ENCODE data around the gene GABRB2. TPM values are rescaled to one million over a fixed set of nuclear protein-coding genes. Genes with fewer than 3 reads are reported as not detected.

The GABRB2 gene
- total and polyA plus RNA-seq, 7 experiments from 2014 or later = not detected

- no peaks in the 10 kb centered on the region for H3K36me3 Mint-ChIP-seq
- H3K4me3 Mint-ChIP-seq = no peak overlapping the region
- H3K4me1 Mint-ChIP-seq = no peaks in the 10 kb centered on the region
- peaks cover 0 to 21% (median 6%) of the 10 kb centered on the region in 11 donors for H3K9me3 Mint-ChIP-seq
- ATAC-seq (no peak), DNase-seq (no peak)
- ChIA-PET CTCF (no interaction called here), POLR2A (no interaction called here)
- intact Hi-C loops (cut with micrococcal nuclease) = no loop called here
- Histone ChIP-seq H3K36me3 (ENCODE audit: control insufficient read depth in 2 of 3, insufficient read depth in 3 of 3, low read length in 3 of 3) (no peaks in the 10 kb centered on the region), H3K9me3 (ENCODE audit: control insufficient read depth in 2 of 3, low read length in 3 of 3) (no peaks in the 10 kb centered on the region), H3K4me1 (ENCODE audit: control insufficient read depth in 2 of 2, insufficient read depth in 2 of 2, low read length in 2 of 2) (no peaks in the 10 kb centered on the region), H3K27ac (ENCODE audit: low read depth, low read length) (no peak overlapping the region), H3K27me3 (ENCODE audit: control insufficient read depth in 2 of 2, insufficient read depth in 2 of 2, low read length in 2 of 2) (no peaks in the 10 kb centered on the region), H3K4me3 (ENCODE audit: low read length) (no peak overlapping the region)
- H3K27me3 Mint-ChIP-seq = no peaks in the 10 kb centered on the region
- no peak overlapping the region for H3K27ac Mint-ChIP-seq
Measured at GRCh38 chr5:161269125-161269524, 277.4 kb downstream of the GABRB2 start.

GRCh38 chr5:161266954-161267353 is 279.6 kb downstream of the GABRB2 start:
- H3K27ac Mint-ChIP-seq = no peak overlapping the region
- no peaks in the 10 kb centered on the region for H3K27me3 ChIP-seq (ENCODE audit: control insufficient read depth in 2 of 2, insufficient read depth in 2 of 2, low read length in 2 of 2)
- peaks cover 0 to 24% (median 5%) of the 10 kb centered on the region in 11 donors for H3K9me3 Mint-ChIP-seq

DNA sequence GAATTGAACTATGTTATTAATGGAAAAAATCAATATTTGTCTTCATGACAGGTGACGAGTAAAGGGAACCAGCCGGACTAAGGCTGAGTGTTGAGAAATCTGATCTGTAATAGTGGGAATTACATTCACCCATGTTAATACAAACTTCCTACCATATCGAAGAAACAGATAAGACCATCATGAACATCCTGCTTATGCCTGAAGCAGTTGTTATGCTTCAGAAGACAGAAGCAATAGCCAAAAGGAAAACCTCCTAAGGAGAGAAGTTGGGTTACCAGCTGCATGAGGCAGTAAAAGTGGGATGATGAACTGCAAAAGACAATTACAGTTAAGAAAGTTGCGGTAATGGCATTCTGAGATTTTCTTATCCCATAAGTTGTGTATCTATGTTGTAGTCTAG is 281.5 kb downstream of the GABRB2 start:
- H3K36me3 ChIP-seq (ENCODE audit: control insufficient read depth in 2 of 3, insufficient read depth in 3 of 3, low read length in 3 of 3) = no peaks in the 10 kb centered on the region
- no peak for DNase-seq
- H3K27ac ChIP-seq (ENCODE audit: low read depth, low read length) = no peak overlapping the region
- no peak overlapping the region for H3K4me3 ChIP-seq (ENCODE audit: low read length)
- no peak for ATAC-seq
- peaks cover 0 to 24% (median 2%) of the 10 kb centered on the region in 11 donors for H3K9me3 Mint-ChIP-seq
- no peaks in the 10 kb centered on the region for H3K4me1 ChIP-seq (ENCODE audit: control insufficient read depth in 2 of 2, insufficient read depth in 2 of 2, low read length in 2 of 2)
- H3K9me3 ChIP-seq (ENCODE audit: control insufficient read depth in 2 of 3, low read length in 3 of 3) = no peaks in the 10 kb centered on the region
- H3K4me3 Mint-ChIP-seq = no peak overlapping the region
- CTCF ChIA-PET = no interaction called here
- peaks cover 0 to 1% (median 0%) of the 10 kb centered on the region in 7 donors for H3K4me1 Mint-ChIP-seq
- POLR2A ChIA-PET = no interaction called here
- H3K27me3 ChIP-seq (ENCODE audit: control insufficient read depth in 2 of 2, insufficient read depth in 2 of 2, low read length in 2 of 2) = no peaks in the 10 kb centered on the region
- intact Hi-C loops (cut with micrococcal nuclease) = no loop called here
- no peaks in the 10 kb centered on the region for H3K27me3 Mint-ChIP-seq
- H3K36me3 Mint-ChIP-seq = no peaks in the 10 kb centered on the region
- H3K27ac Mint-ChIP-seq = no peak overlapping the region

More at GRCh38 chr5:161266954-161267353, 279.6 kb downstream of the GABRB2 start:
- Histone ChIP-seq H3K36me3 (ENCODE audit: control insufficient read depth in 2 of 3, insufficient read depth in 3 of 3, low read length in 3 of 3) (no peaks in the 10 kb centered on the region), H3K27ac (ENCODE audit: low read depth, low read length) (no peak overlapping the region), H3K4me3 (ENCODE audit: low read length) (no peak overlapping the region), H3K4me1 (ENCODE audit: control insufficient read depth in 2 of 2, insufficient read depth in 2 of 2, low read length in 2 of 2) (no peaks in the 10 kb centered on the region), H3K9me3 (ENCODE audit: control insufficient read depth in 2 of 3, low read length in 3 of 3) (no peaks in the 10 kb centered on the region)
- ChIA-PET CTCF (no interaction called here), POLR2A (no interaction called here)
- ATAC-seq = no peak
- H3K4me3 Mint-ChIP-seq = no peak overlapping the region
- DNase-seq = no peak
- H3K4me1 Mint-ChIP-seq = no peaks in the 10 kb centered on the region
- H3K36me3 Mint-ChIP-seq = no peaks in the 10 kb centered on the region
- H3K27me3 Mint-ChIP-seq = no peaks in the 10 kb centered on the region
- intact Hi-C loops (cut with micrococcal nuclease) = no loop called here

GRCh38 chr5:161263191-161263590 is 283.3 kb downstream of the GABRB2 start:
- H3K36me3 ChIP-seq (ENCODE audit: control insufficient read depth in 2 of 3, insufficient read depth in 3 of 3, low read length in 3 of 3) = no peaks in the 10 kb centered on the region
- no peak overlapping the region for H3K4me3 Mint-ChIP-seq
- no peak overlapping the region for H3K4me3 ChIP-seq (ENCODE audit: low read length)
- no peaks in the 10 kb centered on the region for H3K9me3 ChIP-seq (ENCODE audit: control insufficient read depth in 2 of 3, low read length in 3 of 3)
- intact Hi-C loops (cut with micrococcal nuclease) = no loop called here
- H3K27me3 Mint-ChIP-seq = peaks cover 0 to 8% (median 0%) of the 10 kb centered on the region in 5 donors
- no peaks in the 10 kb centered on the region for H3K4me1 ChIP-seq (ENCODE audit: control insufficient read depth in 2 of 2, insufficient read depth in 2 of 2, low read length in 2 of 2)
- no peaks in the 10 kb centered on the region for H3K27me3 ChIP-seq (ENCODE audit: control insufficient read depth in 2 of 2, insufficient read depth in 2 of 2, low read length in 2 of 2)
- H3K27ac Mint-ChIP-seq = no peak overlapping the region
- no peak for DNase-seq
- peaks cover 0 to 16% (median 0%) of the 10 kb centered on the region in 11 donors for H3K9me3 Mint-ChIP-seq
- ChIA-PET POLR2A (no interaction called here), CTCF (no interaction called here)
- no peak for ATAC-seq
- H3K4me1 Mint-ChIP-seq = peaks cover 0 to 1% (median 0%) of the 10 kb centered on the region in 7 donors
- no peak overlapping the region for H3K27ac ChIP-seq (ENCODE audit: low read depth, low read length)
- no peaks in the 10 kb centered on the region for H3K36me3 Mint-ChIP-seq

DNA sequence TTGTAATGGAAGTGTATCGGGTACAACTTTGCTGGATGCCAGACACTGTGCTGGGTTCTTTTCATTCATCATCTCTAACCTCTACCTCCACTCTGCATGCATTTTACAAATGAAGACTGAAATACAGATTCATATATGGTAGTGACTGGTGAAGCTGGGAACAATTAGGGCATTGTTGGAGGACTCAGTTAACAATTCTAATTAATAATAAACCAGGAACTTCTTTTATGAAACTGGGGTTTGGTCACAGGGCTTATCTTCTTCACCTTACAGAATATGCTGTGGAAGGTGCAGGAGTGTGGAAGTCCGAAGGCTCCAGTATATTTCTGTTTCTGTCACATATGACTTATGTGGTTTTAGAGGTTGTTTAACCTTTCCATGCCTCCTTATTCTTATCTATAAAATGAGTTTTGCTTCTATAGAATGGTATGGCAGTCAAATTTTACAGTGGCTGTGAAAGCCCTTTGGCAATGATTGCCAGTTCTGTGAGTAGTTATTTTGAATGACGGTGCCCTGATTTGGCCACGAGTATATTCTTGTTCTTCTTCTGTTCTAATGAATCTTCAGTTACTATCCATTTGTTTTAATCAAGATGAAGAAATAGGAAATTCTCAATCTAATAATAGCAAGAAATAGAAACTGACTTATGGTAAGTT is 284.7 kb downstream of the GABRB2 start:
- intact Hi-C loops (cut with micrococcal nuclease) = no loop called here
- H3K27me3 Mint-ChIP-seq = peaks cover 0 to 8% (median 0%) of the 10 kb centered on the region in 5 donors
- no peaks in the 10 kb centered on the region for H3K27me3 ChIP-seq (ENCODE audit: control insufficient read depth in 2 of 2, insufficient read depth in 2 of 2, low read length in 2 of 2)
- H3K4me3 ChIP-seq (ENCODE audit: low read length) = no peak overlapping the region
- ChIA-PET CTCF (no interaction called here), POLR2A (no interaction called here)
- peaks cover 0 to 1% (median 0%) of the 10 kb centered on the region in 7 donors for H3K4me1 Mint-ChIP-seq
- no peak for DNase-seq
- no peaks in the 10 kb centered on the region for H3K36me3 Mint-ChIP-seq
- peaks cover 0 to 16% (median 0%) of the 10 kb centered on the region in 11 donors for H3K9me3 Mint-ChIP-seq
- H3K9me3 ChIP-seq (ENCODE audit: control insufficient read depth in 2 of 3, low read length in 3 of 3) = no peaks in the 10 kb centered on the region
- H3K4me3 Mint-ChIP-seq = no peak overlapping the region
- no peak for ATAC-seq
- no peaks in the 10 kb centered on the region for H3K4me1 ChIP-seq (ENCODE audit: control insufficient read depth in 2 of 2, insufficient read depth in 2 of 2, low read length in 2 of 2)
- no peak overlapping the region for H3K27ac Mint-ChIP-seq
- H3K36me3 ChIP-seq (ENCODE audit: control insufficient read depth in 2 of 3, insufficient read depth in 3 of 3, low read length in 3 of 3) = no peaks in the 10 kb centered on the region
- no peak overlapping the region for H3K27ac ChIP-seq (ENCODE audit: low read depth, low read length)

DNA sequence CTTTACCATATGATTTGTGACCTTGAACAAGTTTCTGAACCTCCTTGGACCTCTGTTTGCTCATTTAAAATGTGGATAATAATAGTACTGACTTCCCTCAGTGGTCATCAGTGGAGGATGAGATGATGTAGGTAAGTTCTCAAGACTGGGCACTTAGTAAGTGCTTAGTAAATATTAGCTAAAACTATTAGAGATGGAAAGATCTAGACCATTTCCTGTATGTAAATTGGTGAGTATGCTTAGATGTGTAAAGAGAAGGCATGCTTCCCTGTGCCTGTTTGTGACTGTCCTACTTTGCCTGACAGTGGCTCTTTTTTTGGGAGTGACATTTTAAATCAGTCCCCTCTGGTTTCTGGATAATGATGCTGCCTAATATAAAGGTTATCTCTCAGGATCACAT is 288.1 kb downstream of the GABRB2 start:
- CTCF ChIA-PET = no interaction called here
- peaks cover 0 to 1% (median 0%) of the 10 kb centered on the region in 7 donors for H3K4me1 Mint-ChIP-seq
- intact Hi-C loops (cut with micrococcal nuclease) = no loop called here

DNA sequence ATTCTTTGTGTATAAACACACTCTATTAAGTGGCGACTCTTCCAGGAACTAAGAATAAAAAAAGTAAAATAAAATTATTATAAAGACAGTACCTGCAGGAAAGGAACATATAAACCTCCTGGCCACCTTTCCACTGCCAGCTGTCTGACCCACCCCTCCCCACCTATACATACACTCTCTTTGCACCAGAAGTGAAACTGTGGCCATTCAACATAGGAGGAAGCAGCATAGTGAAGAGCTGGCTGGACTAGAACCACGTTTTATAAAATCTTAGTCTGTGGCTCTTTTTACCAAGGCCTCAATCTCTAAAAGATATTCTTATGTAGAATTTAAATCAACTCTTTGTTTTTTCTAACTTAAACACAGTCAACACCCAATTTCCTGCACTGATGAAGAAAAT is 289.6 kb downstream of the GABRB2 start:
- Mint-ChIP-seq H3K4me1 (peaks cover 0 to 1% (median 0%) of the 10 kb centered on the region in 7 donors), H3K27ac (no peak overlapping the region), H3K36me3 (no peaks in the 10 kb centered on the region), H3K9me3 (peaks cover 0 to 3% (median 0%) of the 10 kb centered on the region in 11 donors), H3K4me3 (no peak overlapping the region), H3K27me3 (peaks cover 0 to 8% (median 0%) of the 10 kb centered on the region in 5 donors)
- POLR2A ChIA-PET = no interaction called here
- Histone ChIP-seq H3K4me1 (ENCODE audit: control insufficient read depth in 2 of 2, insufficient read depth in 2 of 2, low read length in 2 of 2) (no peaks in the 10 kb centered on the region), H3K9me3 (ENCODE audit: control insufficient read depth in 2 of 3, low read length in 3 of 3) (no peaks in the 10 kb centered on the region), H3K27ac (ENCODE audit: low read depth, low read length) (no peak overlapping the region), H3K27me3 (ENCODE audit: control insufficient read depth in 2 of 2, insufficient read depth in 2 of 2, low read length in 2 of 2) (no peaks in the 10 kb centered on the region), H3K4me3 (ENCODE audit: low read length) (no peak overlapping the region), H3K36me3 (ENCODE audit: control insufficient read depth in 2 of 3, insufficient read depth in 3 of 3, low read length in 3 of 3) (no peaks in the 10 kb centered on the region)
- DNase-seq = no peak
- intact Hi-C loops (cut with micrococcal nuclease) = no loop called here
- CTCF ChIA-PET = no interaction called here
- ATAC-seq = no peak

More for the DNA sequence above, 288.1 kb downstream of the GABRB2 start:
- no peaks in the 10 kb centered on the region for H3K4me1 ChIP-seq (ENCODE audit: control insufficient read depth in 2 of 2, insufficient read depth in 2 of 2, low read length in 2 of 2)
- Mint-ChIP-seq H3K9me3 (peaks cover 0 to 3% (median 0%) of the 10 kb centered on the region in 11 donors), H3K36me3 (no peaks in the 10 kb centered on the region), H3K27ac (no peak overlapping the region), H3K27me3 (peaks cover 0 to 8% (median 0%) of the 10 kb centered on the region in 5 donors), H3K4me3 (no peak overlapping the region)
- no peaks in the 10 kb centered on the region for H3K9me3 ChIP-seq (ENCODE audit: control insufficient read depth in 2 of 3, low read length in 3 of 3)
- no peak overlapping the region for H3K4me3 ChIP-seq (ENCODE audit: low read length)
- DNase-seq (no peak), ATAC-seq (no peak)
- H3K27me3 ChIP-seq (ENCODE audit: control insufficient read depth in 2 of 2, insufficient read depth in 2 of 2, low read length in 2 of 2) = no peaks in the 10 kb centered on the region
- POLR2A ChIA-PET = no interaction called here
- no peaks in the 10 kb centered on the region for H3K36me3 ChIP-seq (ENCODE audit: control insufficient read depth in 2 of 3, insufficient read depth in 3 of 3, low read length in 3 of 3)
- no peak overlapping the region for H3K27ac ChIP-seq (ENCODE audit: low read depth, low read length)
